A673 (cell line): ENCODE results near the gene NET1.

Experiments
- EZH2 ChIP-seq: fragments of 200-600 bp; sonication (generic); IDR thresholded peaks from 2 replicates; pipeline ENCODE4 v1.6.1; 2017; ENCODE audit warnings: borderline replicate concordance, low read depth, mild to moderate bottlenecking, mixed read lengths, antibody characterized with exemption, low read length; ENCODE audit not compliant: poor library complexity, severe bottlenecking
- TF ChIP-seq, protein P1 (sequence below): fragments of 300-800, 200-600 bp; sonication (generic); conservative IDR thresholded peaks from 2 replicates; pipeline ENCODE4 v1.5.1; 2017; ENCODE audit warnings: low read depth, mild to moderate bottlenecking, antibody characterized with exemption, low read length, moderate library complexity, mixed read lengths

DNA sequence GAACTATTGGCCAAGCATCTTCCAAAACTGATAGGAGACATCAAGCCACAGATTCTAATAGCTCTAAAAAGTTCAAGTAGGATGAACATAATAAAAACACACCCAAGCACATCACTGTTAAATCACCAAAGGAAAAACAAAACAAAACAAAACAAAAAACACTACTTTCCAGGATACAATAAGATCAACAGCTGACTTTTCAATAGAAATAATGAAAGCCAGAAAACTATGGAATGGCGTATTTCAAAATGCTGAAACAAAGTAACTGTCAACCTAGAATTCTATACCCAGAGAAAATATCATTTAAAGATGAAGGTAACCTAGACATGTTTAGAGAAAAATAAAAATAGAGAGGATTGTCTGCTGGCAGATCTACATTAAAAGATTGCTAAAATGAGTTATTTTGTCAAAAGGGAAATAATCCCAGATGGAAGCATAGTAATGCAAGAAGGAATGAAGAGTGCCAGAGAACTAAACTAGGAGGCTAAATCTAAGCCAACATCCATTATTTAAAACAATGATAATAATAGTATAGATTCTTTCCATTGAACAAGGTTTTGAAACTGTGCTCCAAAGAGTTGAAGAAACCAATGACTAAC is 21.7 kb upstream of the NET1 start:
- TF ChIP-seq, protein P1, sequence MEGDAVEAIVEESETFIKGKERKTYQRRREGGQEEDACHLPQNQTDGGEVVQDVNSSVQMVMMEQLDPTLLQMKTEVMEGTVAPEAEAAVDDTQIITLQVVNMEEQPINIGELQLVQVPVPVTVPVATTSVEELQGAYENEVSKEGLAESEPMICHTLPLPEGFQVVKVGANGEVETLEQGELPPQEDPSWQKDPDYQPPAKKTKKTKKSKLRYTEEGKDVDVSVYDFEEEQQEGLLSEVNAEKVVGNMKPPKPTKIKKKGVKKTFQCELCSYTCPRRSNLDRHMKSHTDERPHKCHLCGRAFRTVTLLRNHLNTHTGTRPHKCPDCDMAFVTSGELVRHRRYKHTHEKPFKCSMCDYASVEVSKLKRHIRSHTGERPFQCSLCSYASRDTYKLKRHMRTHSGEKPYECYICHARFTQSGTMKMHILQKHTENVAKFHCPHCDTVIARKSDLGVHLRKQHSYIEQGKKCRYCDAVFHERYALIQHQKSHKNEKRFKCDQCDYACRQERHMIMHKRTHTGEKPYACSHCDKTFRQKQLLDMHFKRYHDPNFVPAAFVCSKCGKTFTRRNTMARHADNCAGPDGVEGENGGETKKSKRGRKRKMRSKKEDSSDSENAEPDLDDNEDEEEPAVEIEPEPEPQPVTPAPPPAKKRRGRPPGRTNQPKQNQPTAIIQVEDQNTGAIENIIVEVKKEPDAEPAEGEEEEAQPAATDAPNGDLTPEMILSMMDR = no peak
- TF ChIP-seq EZH2 = no peak
